ENCODE results near the gene YIPF6. TPM values are rescaled to one million over a fixed set of nuclear protein-coding genes. Genes with fewer than 3 reads are reported as not detected.

YIPF6 gene
- total RNA-seq, 1 experiment from 2014 or later, result 32.0 TPM

Other genes with a start within 250 kb of the YIPF6 start
- gene OPHN1, start 65.6 kb upstream of the YIPF6 start, total RNA-seq (2014; rRNA removed; shearing (Covaris generic)), result 7.8 and 9.1 TPM in 2 replicates
- gene STARD8, start 148.6 kb downstream of the YIPF6 start, total RNA-seq (2014; rRNA removed; shearing (Covaris generic)), result 2.3 and 2.4 TPM in 2 replicates